ENCODE measurements around the gene ZNF175. TPM values are rescaled to one million over a fixed set of nuclear protein-coding genes. Genes with fewer than 3 reads are reported as not detected.

The ZNF175 gene
- total RNA-seq, 1 donor from 2014 or later: 15.1 TPM

DNA sequence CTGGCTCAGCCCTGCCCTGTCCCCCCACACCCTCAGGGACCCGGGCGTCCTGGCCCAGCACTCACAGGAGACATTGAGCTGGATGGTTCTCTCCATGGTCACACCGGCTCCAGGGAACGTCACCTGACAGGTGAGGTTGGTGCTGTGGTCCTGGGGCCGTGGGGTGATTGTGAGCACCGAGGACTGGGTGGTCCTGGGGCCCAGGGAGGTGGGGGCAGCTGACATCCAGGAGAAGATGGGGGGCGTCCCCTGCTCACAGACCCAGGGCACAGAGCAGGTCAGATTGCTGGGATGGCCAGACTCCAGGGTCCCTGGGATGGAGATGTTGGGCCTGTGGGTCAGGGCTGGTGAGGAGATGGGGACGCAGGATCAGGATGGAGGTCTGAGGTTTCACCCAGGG, 40.5 kb upstream of the ZNF175 start:
- no peak overlapping the region for H2AFZ ChIP-seq (ENCODE audit: low read depth, low read length)
- no peak overlapping the region for H3K27ac Mint-ChIP-seq (ENCODE audit: unreplicated experiment)
- no peaks in the 10 kb centered on the region for H3K4me1 Mint-ChIP-seq (ENCODE audit: low read depth, unreplicated experiment)
- H3K27me3 ChIP-seq (ENCODE audit: insufficient read depth, low read length): no peaks in the 10 kb centered on the region
- H3K4me3 ChIP-seq (ENCODE audit: insufficient read depth, low read depth, low read length): no peak overlapping the region
- no peaks in the 10 kb centered on the region for H3K4me1 ChIP-seq (ENCODE audit: insufficient read depth, low read length)
- H3K4me2 ChIP-seq (ENCODE audit: low read length): no peak overlapping the region
- no peak overlapping the region for H3K27ac ChIP-seq (ENCODE audit: low read depth, low read length)
- H3K9me3 ChIP-seq (ENCODE audit: insufficient read depth, low read depth, low read length): no peaks in the 10 kb centered on the region
- no peaks in the 10 kb centered on the region for H4K20me1 ChIP-seq (ENCODE audit: insufficient read depth, low read length)
- DNase-seq (ENCODE audit: low read depth) (no peak), FAIRE-seq (no peak)
- no peaks in the 10 kb centered on the region for H3K79me2 ChIP-seq (ENCODE audit: insufficient read depth, low read length)
- TF ChIP-seq, protein P1, sequence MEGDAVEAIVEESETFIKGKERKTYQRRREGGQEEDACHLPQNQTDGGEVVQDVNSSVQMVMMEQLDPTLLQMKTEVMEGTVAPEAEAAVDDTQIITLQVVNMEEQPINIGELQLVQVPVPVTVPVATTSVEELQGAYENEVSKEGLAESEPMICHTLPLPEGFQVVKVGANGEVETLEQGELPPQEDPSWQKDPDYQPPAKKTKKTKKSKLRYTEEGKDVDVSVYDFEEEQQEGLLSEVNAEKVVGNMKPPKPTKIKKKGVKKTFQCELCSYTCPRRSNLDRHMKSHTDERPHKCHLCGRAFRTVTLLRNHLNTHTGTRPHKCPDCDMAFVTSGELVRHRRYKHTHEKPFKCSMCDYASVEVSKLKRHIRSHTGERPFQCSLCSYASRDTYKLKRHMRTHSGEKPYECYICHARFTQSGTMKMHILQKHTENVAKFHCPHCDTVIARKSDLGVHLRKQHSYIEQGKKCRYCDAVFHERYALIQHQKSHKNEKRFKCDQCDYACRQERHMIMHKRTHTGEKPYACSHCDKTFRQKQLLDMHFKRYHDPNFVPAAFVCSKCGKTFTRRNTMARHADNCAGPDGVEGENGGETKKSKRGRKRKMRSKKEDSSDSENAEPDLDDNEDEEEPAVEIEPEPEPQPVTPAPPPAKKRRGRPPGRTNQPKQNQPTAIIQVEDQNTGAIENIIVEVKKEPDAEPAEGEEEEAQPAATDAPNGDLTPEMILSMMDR (IDR thresholded peaks at IDR 0.05; ENCODE audit: insufficient read depth, low read depth, low read length): no peak
- TF ChIP-seq EZH2 (IDR thresholded peaks at IDR 0.05; ENCODE audit: insufficient read depth, low read length): no peak
- peaks cover 4% of the 10 kb centered on the region for H3K9me3 Mint-ChIP-seq (ENCODE audit: unreplicated experiment)
- no peak overlapping the region for H3K9ac ChIP-seq (ENCODE audit: low read length)
- peaks cover 1% of the 10 kb centered on the region for H3K27me3 Mint-ChIP-seq (ENCODE audit: low read depth, unreplicated experiment)
- H3K4me3 Mint-ChIP-seq (ENCODE audit: unreplicated experiment): no peak overlapping the region
- H3K36me3 ChIP-seq (ENCODE audit: insufficient read depth, low read length): no peaks in the 10 kb centered on the region
- no peaks in the 10 kb centered on the region for H3K36me3 Mint-ChIP-seq (ENCODE audit: low read depth, unreplicated experiment)

DNA sequence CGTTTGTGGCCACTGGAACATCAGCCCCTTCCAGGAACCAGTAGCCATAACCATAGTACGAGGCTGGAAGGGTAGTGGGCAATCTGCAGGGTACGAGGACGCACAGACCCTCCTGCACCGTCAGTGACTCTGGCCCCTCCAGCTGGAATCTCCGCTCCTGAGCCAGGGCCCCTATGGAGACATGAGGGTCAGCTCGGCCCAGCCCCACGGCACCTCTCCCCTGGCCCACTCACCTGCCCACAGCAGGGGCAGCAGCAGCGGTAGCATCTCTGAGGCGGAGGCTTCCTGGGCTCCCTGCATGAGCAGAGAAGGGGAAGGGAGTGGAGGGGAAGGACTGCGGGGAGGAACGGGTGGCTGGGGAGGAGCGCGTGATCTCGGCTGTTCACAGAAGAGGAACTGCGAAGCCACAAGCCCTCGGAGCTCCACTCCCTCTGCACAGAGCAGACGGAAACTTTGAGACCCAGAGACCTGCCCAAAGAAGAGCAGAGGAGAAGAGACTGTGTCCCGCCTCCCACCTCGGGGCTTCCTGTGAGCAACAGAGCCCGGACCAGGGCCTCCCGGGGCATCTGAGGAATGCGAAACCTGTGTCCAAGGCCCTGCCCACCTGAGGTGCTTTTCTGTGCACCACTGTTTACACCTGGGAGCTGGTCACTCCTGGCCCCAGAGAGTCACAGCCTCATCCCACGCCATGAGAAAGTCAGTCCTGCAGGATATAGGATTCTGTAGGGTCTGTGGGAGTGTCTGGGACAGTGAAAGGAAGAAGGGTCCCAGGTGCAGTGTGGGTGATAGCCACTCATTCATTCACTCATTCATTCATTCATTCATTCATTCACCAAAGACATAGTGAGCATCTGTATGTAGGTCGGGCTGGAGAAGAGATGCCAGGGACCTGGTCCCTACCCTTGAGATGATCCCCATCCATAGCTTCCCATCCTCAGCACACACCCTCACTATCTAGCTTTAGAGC, 39.5 kb upstream of the ZNF175 start, which contains the start of gene SIGLEC6:
SIGLEC6 (minus strand) TSS at position 322 of the 967 bp plus-strand sequence; CDS start at position 300, 22 bp downstream.
- H3K9ac ChIP-seq (ENCODE audit: low read length): no peak within 1 kb of the TSS

More for the DNA sequence above, 39.5 kb upstream of the ZNF175 start, which contains the start of gene SIGLEC6:
- H3K4me3 Mint-ChIP-seq (ENCODE audit: unreplicated experiment): no peak within 1 kb of the TSS
- Histone ChIP-seq H3K27me3 (ENCODE audit: insufficient read depth, low read length) (no peaks in the 10 kb centered on the region), H2AFZ (ENCODE audit: low read depth, low read length) (no peak within 1 kb of the TSS), H3K4me2 (ENCODE audit: low read length) (no peak within 1 kb of the TSS), H3K36me3 (ENCODE audit: insufficient read depth, low read length) (no peaks in the 10 kb centered on the region), H3K79me2 (ENCODE audit: insufficient read depth, low read length) (no peaks in the 10 kb centered on the region), H4K20me1 (ENCODE audit: insufficient read depth, low read length) (no peaks in the 10 kb centered on the region), H3K4me3 (ENCODE audit: insufficient read depth, low read depth, low read length) (no peak within 1 kb of the TSS), H3K4me1 (ENCODE audit: insufficient read depth, low read length) (no peaks in the 10 kb centered on the region), H3K9me3 (ENCODE audit: insufficient read depth, low read depth, low read length) (no peaks in the 10 kb centered on the region), H3K27ac (ENCODE audit: low read depth, low read length) (no peak within 1 kb of the TSS)
- TF ChIP-seq, protein P1 (IDR thresholded peaks at IDR 0.05; ENCODE audit: insufficient read depth, low read depth, low read length): no peak
- TF ChIP-seq EZH2 (IDR thresholded peaks at IDR 0.05; ENCODE audit: insufficient read depth, low read length): no peak
- no peak for FAIRE-seq
- DNase-seq (ENCODE audit: low read depth): no peak
- no peaks in the 10 kb centered on the region for H3K4me1 Mint-ChIP-seq (ENCODE audit: low read depth, unreplicated experiment)
- peaks cover 1% of the 10 kb centered on the region for H3K27me3 Mint-ChIP-seq (ENCODE audit: low read depth, unreplicated experiment)
- H3K27ac Mint-ChIP-seq (ENCODE audit: unreplicated experiment): no peak within 1 kb of the TSS
- peaks cover 4% of the 10 kb centered on the region for H3K9me3 Mint-ChIP-seq (ENCODE audit: unreplicated experiment)
- no peaks in the 10 kb centered on the region for H3K36me3 Mint-ChIP-seq (ENCODE audit: low read depth, unreplicated experiment)
